ENCODE measurements around the gene HOXA3. TPM values are rescaled to one million over a fixed set of nuclear protein-coding genes. Genes with fewer than 3 reads are reported as not detected.

Gene HOXA3
- polyA plus RNA-seq, 1 of the 3 experiments (the other 2 are of a cell fraction) = 0.15 TPM

- peaks cover 100% of the 10 kb centered on the region for H3K27me3 ChIP-seq (ENCODE audit: insufficient read depth)
- no peaks in the 10 kb centered on the region for H3K9me2 ChIP-seq
- ChIA-PET POLR2A (no interaction called here), CTCF (interaction anchor here (0.8 to 3.8 kb wide), 9 partner anchors 11 to 1050 kb away, joined by 3 to 31 read pairs (median 4); partner anchors contain the start of gene HOXA3)
- no peak overlapping the region for H3K9ac ChIP-seq
- H3K79me2 ChIP-seq (ENCODE audit: insufficient read depth) = no peaks in the 10 kb centered on the region
- DNase-seq = no peak
- H3K4me1 ChIP-seq (ENCODE audit: control insufficient read depth in 1 of 2, insufficient read depth in 2 of 2, low read depth in 1 of 2, low read length in 1 of 2) = peaks cover 11 to 12% of the 10 kb centered on the region in 2 experiments; a peak in 1 of 4 replicates
- no peaks in the 10 kb centered on the region for H4K20me1 ChIP-seq (ENCODE audit: insufficient read depth)
- no peak overlapping the region for H2AFZ ChIP-seq (ENCODE audit: low read depth)
- no peaks in the 10 kb centered on the region for H3F3A ChIP-seq (replicated peaks; ENCODE audit: insufficient read depth)
- no peak overlapping the region for H3K4me3 ChIP-seq (ENCODE audit: low read depth in 2 of 2, low read length in 1 of 2)
- TF ChIP-seq GABPA (IDR thresholded peaks at IDR 0.05; ENCODE audit: low read depth) (no peak), EZH2phosphoT487 (IDR thresholded peaks at IDR 0.05; ENCODE audit: borderline replicate concordance, low read depth) (0 out of 2 replicates have a peak, but pooled peaks have one; percentile 51), TCF12 (IDR thresholded peaks at IDR 0.05) (no peak), ELF1 (IDR thresholded peaks at IDR 0.05) (no peak), FOSL2 (IDR thresholded peaks at IDR 0.05; ENCODE audit: borderline replicate concordance, low read depth) (no peak)
- TF ChIP-seq, protein P1, sequence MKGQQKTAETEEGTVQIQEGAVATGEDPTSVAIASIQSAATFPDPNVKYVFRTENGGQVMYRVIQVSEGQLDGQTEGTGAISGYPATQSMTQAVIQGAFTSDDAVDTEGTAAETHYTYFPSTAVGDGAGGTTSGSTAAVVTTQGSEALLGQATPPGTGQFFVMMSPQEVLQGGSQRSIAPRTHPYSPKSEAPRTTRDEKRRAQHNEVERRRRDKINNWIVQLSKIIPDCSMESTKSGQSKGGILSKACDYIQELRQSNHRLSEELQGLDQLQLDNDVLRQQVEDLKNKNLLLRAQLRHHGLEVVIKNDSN (IDR thresholded peaks at IDR 0.05; ENCODE audit: borderline replicate concordance, low read depth) = peak; percentile 18; the same call in 1 of the 2 replicates
- no peak overlapping the region for H3K4me2 ChIP-seq
- WGBS (ENCODE audit: low lambda C conversion rate) = 19% methylated on average over 15 of the region's 15 CpGs
- no peaks in the 10 kb centered on the region for H3K36me3 ChIP-seq (replicated peaks in 1 of 2; ENCODE audit: control insufficient read depth in 1 of 2, insufficient read depth in 2 of 2, low read length in 1 of 2)
- H3K27ac ChIP-seq (ENCODE audit: low read depth in 2 of 2, low read length in 1 of 2) = no peak overlapping the region
- no peaks in the 10 kb centered on the region for H3K9me3 ChIP-seq
These were observed 12.1 kb downstream of the HOXA3 start for GRCh38 chr7:27140126-27140857.

DNA sequence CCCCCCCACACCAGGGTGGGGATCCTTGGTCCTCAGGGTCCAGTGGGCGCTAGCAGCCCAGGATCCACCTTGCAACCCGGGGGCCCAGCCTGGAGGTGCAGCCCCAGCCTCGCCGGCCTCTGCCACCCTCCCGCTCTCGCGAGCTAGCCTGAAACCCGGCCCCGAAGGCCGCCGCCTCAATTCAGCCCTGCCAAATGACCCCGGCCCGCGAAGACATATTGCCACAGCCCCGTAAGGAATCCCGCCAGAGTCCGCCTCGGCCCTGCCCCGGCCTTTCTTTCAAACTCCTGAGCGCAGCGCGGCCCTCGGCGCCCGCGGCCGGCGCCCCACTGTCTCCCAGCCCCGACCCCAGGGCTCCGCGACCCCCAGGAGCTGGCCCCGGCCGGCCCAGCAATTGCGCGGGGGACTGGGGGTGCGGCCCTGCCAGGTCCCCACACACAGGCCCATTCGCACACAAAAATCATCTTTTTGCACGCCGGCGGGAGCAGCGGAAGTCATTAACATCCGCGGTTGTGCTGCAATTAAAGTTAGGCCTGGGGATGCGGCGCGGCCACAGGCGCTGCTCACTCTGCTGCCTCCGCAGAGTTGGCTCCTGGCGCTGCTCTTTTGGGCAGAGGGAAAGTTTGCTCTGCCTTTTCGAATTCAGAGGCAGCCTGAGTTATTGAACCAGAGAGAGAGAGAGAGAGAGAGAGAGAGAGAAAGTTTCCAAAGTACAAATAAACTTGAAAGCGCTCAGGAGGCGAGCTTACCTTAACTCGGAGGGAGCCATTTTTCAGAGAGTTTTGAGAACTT lies 12.9 kb downstream of the HOXA3 start:
- Histone ChIP-seq H3K27me3 (ENCODE audit: insufficient read depth) (peaks cover 100% of the 10 kb centered on the region), H3K79me2 (ENCODE audit: insufficient read depth) (no peaks in the 10 kb centered on the region), H4K20me1 (ENCODE audit: insufficient read depth) (no peaks in the 10 kb centered on the region), H3K4me2 (no peak overlapping the region; the same call in 1 of the 2 replicates), H3K27ac (ENCODE audit: low read depth in 2 of 2, low read length in 1 of 2) (no peak overlapping the region), H3K36me3 (replicated peaks in 1 of 2; ENCODE audit: control insufficient read depth in 1 of 2, insufficient read depth in 2 of 2, low read length in 1 of 2) (no peaks in the 10 kb centered on the region), H3K9me2 (no peaks in the 10 kb centered on the region), H2AFZ (ENCODE audit: low read depth) (no peak overlapping the region), H3K4me3 (ENCODE audit: low read depth in 2 of 2, low read length in 1 of 2) (no peak overlapping the region), H3K4me1 (ENCODE audit: control insufficient read depth in 1 of 2, insufficient read depth in 2 of 2, low read depth in 1 of 2, low read length in 1 of 2) (peaks cover 11 to 12% of the 10 kb centered on the region in 2 experiments; a peak in 1 of 4 replicates), H3K9ac (no peak overlapping the region), H3F3A (replicated peaks; ENCODE audit: insufficient read depth) (no peaks in the 10 kb centered on the region), H3K9me3 (no peaks in the 10 kb centered on the region)
- ChIA-PET POLR2A (no interaction called here), CTCF (interaction anchor here (1.0 to 3.8 kb wide), 4 partner anchors 12 to 773 kb away, joined by 3 to 31 read pairs (median 5); partner anchors contain the start of gene HOXA3)
- peak; percentile 46 for DNase-seq
- 28% methylated on average over 42 of the region's 53 CpGs for WGBS (ENCODE audit: low lambda C conversion rate)
- TF ChIP-seq EZH2phosphoT487 (IDR thresholded peaks at IDR 0.05; ENCODE audit: borderline replicate concordance, low read depth) (no peak), TAF1 (IDR thresholded peaks at IDR 0.05; ENCODE audit: borderline replicate concordance, low read depth, low read length) (no peak), JUND (IDR thresholded peaks at IDR 0.05) (no peak), FOXM1 (IDR thresholded peaks at IDR 0.05; ENCODE audit: low read depth) (no peak), TEAD4 (IDR thresholded peaks at IDR 0.05; ENCODE audit: borderline replicate concordance, insufficient read depth) (no peak), RFX5 (IDR thresholded peaks at IDR 0.05; ENCODE audit: low read length) (no peak)
- TF ChIP-seq, protein P2, sequence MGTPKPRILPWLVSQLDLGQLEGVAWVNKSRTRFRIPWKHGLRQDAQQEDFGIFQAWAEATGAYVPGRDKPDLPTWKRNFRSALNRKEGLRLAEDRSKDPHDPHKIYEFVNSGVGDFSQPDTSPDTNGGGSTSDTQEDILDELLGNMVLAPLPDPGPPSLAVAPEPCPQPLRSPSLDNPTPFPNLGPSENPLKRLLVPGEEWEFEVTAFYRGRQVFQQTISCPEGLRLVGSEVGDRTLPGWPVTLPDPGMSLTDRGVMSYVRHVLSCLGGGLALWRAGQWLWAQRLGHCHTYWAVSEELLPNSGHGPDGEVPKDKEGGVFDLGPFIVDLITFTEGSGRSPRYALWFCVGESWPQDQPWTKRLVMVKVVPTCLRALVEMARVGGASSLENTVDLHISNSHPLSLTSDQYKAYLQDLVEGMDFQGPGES (IDR thresholded peaks at IDR 0.05; ENCODE audit: low read depth, low read length) = no peak
